HG03159 (cell line): Measurements from ENCODE around the gene ITPR3.
A peak's percentile ranks its signal among the peaks of the same experiment; 100 is the strongest.

ENCODE experiments used
- ATAC-seq: cut with Tn5 transposase; IDR thresholded peaks from one replicate; pipeline ENCODE4 v1.9.1; 2021; ENCODE audit warnings: mild to moderate bottlenecking, moderate library complexity; ENCODE audit not compliant: unreplicated experiment

Gene ITPR3

DNA sequence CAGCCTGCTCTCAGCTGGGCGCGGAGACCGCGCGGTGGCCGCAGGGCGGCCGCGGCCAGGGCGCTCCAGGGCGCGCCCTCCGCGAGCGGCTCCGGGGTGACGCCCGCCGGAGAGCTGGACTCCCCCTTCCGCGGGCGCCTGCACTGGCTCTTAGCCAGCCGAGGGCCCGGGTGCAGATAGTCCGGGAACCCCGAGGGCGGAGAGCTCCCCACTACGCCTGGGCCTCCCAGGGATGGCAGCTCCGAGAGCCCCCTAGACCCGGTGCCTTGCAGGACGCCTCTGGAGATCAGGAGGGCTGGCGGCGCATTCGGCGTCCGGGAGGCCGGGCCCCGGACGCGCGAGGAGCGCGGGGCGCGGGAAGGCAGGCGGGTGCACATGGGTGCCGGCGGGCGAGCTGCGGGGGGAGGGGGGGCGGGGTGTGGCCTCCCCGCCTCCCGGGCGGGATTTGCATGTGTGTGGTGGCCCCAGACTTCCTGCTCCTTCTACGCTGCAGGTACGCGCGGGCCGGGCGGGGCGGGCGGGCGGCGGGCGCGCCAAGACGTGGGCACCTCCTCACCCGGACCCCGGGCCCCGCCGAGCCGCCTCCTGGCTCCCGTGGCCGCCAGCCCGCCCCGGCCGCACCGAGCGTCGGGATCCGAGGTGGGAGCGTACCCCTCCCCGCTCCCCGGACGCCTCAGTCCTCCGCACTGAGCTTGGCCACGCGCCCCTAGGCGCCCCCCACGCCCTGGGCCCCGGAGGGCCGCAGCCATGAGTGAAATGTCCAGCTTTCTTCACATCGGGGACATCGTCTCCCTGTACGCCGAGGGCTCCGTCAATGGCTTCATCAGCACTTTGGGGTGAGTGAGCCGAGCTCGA, at the start of gene ITPR3:
Gene ITPR3 (plus strand): TSS at position 467 of the 855 bp plus-strand sequence. CDS start 281 bp downstream, at position 748.
- ATAC-seq: peak; percentile 77

DNA sequence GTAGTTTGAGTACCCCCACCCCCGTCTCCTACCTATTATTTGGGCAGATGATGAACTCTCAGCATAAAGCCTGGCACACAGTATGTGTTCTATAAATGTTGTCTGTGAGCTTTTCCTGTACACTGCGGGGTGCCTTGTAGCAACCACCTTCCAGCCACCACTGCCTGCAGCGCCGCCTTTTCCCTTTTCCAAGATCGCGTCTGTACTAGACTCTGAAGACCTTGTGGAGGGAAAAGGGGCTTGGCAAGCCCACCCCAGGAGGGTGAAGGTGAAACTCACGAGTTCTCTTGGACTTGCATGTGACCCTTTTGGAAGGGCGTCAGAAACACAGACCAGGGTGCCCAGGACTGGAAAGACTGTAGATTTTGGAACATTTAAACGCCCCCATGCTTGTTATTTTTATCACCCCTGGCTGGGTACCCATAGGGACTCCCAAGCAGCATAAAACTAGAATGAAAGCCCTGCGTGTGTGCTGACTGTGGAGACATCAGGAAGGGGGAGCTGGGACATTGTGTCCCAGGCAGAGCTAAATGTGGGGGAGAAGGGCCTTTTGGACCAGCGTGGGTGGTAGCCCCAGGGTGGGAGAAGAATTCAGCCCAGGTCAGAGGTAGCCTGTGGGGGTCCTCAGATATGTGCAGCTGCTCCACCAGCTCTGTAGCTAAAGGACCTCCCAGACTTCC, 49.3 kb upstream of the ITPR3 start:
- no peak for ATAC-seq

DNA sequence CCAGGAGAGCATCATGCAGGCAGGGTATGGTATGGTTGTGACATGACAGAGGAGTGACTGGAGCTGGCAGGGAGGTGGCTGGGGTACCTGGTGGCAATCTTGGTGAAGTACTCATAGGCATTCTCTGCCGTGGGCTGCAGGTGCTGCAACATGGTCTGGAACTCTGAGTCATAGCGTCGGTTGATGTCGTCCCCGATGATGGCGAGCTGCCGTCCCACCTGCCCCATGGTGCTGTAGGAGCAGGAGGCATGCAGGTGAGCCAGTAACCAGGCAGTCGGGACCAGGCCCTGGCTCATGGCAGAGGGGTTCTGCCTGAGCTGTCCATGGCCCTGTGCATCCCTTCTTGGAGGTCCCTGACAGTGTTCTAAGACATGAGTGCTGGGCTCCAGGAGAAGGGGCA, 45.9 kb upstream of the ITPR3 start:
- ATAC-seq: no peak

DNA sequence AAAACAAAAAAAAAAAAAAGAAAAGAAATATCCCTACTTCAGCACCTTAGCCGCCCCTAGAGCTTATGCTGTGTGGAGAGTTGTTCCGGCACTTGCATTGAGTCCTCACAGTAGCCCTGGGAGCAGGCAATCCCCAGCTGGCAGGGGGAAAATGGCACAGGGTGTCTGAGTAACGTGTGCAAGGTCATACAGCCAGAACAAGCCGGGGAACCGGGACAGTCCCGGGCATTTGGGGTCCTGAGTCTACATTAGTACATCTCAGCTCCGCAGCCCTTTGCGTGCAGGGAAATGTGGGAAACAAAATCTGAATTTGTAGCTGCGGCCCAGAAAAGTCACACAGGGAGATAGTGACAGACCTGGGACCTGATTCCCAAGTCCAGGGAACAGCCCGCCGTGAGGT, 44.5 kb upstream of the ITPR3 start:
- ATAC-seq: no peak

DNA sequence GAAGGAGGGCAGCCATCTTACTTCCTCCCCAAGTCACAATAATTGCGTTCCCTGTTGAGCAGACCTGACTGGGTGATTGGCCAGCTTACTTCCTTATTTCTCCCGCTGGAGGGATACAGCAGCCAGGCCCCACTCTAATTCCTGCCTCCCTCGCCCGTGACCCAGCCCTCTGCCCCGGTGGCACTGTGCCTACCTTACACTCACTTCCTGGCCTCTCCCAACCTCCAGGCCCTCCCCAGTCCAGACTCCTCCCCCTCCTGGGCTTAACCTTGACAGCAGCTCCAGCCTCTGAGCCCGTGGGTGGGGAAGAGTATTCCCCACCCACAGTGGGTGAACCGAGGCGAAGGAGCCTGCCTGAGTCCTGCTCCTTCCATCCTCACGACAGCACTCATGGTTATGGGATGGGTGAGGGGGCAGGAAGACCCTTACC, 44.0 kb upstream of the ITPR3 start:
- ATAC-seq: no peak

DNA sequence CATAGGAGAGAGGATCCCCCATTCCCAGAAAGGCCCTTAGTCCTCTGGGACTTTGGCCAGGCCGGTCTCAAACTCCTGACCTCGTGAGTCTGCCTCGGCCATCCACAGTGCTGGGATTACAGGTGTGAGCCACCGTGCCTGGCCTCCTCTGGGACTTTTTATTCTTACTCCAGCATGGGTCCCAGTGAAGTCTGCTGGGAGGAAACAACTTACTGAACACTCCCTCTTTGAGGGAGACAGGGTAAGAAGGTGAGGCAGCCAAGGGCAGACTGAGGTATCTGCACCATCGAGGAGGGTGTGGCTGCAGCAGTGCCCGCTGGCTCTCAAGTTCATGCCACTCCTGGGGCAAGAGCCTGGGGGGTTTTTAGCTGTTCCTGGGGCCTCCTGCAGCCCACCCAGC, 43.4 kb upstream of the ITPR3 start:
- no peak for ATAC-seq

DNA sequence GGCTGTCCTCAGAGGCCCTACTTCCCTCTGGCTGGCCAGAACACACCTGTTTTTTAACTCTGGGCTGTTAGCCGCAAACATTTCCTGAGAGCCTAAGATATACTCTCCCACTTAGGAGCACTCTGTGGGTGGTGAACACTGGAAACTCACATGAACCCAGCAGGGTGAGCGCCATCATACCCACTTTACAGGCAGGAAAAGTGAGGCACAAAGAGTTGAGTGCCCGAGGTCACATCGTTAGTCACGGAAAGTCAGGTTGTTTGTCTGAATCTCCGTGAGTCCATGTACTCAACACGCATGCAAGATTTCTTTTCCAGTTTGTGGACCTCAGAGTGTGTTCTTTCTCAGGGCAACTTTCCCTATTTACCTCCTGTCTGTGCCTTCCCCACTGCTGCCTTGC, 43.0 kb upstream of the ITPR3 start:
- no peak for ATAC-seq

DNA sequence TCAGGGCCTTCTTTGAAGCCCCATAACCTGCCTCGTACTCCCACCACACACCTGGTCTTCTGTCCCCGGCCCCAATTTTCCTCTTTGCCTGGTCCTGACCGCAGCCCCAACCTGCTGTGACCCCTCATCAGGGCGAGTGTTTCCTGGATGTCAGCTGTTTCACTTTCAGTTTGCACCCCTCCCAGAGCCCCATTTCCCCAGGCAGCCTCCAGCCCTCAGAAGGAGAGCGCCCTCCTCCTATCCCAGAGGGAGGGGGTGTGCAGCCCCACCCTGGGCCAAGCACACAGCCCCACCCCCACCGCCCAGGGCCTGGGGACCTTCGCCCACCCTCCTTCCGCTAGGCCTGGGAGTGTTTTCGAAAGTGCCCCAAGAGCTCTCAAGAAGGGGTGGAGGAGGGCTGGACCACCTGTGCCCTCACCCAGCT, 42.5 kb upstream of the ITPR3 start:
- ATAC-seq: no peak

DNA sequence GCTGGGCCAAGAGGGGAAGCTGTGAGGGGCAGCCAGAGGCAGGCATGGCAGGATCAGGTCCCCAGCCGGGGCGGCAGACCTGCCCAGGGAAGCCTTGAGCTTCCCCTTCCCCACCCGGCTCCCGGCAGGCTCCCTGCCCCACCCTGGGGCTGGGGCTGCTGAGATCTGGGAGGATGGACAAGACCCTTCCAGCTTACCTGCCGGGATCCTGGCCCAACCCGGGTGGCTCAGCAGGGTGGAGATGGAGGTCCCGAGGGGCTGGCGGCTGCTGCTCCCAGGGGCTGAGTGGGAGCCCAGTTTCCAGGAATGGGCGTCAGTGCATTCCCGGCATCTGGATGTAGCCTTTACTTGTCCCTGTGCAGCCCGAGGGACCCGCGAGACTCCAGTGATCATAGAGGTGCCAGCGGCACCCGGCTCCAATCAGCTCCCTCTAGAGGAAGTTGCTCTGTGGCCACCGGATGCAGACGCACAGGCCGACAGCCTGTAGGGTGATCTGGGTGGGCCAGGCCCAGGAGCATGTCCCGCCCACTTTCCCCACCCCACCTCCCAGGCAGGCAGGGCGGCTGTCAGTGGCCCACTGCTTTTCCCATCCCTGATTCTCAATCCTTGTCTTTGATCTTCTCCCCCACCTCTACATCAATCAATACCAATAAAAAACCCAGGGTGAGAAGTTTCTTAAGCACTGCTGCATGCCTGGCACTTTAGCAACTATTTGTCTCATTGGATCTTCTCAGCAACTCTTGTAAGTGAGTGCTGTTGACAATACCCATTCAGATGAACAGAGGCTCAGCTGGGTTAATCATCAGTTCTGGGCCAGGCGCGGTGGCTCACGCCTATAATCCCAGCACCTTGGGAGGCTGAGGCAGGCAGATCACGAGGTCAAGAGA, 41.1 kb upstream of the ITPR3 start, which contains the start of gene BAK1:
Gene BAK1 (minus strand): TSS at position 449 of the 887 bp plus-strand sequence. CDS start 2,672 bp downstream, outside the sequence.
- peak; percentile 81 for ATAC-seq

DNA sequence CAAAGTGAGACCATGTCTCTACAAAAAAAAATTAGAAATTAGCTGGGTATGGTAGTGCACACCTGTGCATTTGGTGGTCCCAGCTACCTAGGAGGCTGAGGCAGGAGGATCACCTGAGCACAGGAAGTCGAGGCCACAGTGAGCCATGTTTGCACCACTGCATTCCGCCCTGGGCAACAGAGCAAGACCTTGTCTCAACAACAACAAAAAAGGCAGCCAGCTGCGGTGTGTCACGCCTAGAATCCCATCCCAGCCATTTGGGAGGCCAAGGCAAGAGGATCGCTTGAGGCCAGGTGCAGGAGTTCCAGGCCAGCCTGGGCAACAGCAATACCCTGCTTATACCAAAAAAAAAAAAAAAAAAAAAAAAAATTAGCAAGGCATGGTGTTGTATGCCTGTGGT, 39.9 kb upstream of the ITPR3 start:
- ATAC-seq: no peak

DNA sequence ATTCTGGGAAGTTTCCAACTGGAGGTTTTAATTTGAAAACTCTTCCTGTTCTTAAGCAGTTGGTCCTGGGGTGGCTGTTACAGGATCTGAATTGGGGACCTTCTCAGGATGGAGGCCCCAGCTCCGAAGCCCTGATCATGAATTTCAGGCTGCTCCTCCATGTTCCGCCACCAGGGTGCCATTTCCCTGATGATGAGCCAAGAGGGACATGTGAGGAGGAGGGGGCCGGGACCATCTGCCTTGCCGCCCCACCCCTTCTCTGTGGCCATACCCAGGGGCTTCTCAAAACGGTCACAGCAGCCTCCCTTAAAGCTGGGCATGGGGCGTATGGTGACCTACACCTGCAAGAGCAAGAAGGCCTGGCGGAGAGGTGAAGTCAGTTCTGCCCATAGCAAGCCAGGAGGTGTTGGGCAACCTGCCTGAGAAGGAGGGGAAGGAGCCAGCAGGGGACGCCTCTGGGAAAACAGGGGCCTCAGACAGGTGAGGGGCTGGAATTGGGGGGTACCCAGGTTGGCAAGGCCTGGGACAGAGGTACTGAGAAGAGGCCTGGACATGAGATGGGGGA, 37.4 kb upstream of the ITPR3 start:
- ATAC-seq: no peak

DNA sequence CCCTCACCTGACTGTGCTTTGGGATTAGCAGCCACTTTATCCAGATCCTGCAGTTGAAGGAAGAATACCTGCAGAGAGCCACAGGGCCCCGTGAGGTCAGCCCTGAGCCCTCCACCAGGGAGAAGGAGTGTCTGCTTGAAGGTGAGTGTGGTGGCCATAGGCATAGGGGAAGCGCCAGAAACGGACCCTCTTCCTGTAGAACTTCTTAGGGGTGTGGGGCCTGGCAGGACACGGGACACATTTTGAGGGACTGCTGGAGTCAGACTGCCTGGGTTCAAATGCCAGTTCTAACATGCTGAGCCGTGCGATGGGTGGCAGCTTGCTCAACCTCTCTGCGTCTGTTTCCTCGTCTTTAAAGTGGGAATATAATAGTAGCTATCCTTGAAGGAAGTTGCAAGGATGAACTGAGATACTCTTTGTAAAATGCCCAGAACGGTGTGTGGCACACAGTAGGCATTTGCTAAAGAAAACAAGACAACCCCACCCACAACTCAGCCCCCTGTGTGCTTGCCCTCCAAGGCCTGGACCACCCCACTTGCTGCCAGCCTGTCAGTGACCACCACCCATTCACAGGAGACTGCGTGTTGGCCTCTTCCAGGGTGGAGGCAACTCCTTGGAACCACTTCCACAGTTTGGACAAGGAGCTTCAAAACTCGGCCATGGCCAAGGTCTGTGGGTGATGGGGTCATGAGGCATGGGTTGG, 36.3 kb upstream of the ITPR3 start:
- no peak for ATAC-seq

DNA sequence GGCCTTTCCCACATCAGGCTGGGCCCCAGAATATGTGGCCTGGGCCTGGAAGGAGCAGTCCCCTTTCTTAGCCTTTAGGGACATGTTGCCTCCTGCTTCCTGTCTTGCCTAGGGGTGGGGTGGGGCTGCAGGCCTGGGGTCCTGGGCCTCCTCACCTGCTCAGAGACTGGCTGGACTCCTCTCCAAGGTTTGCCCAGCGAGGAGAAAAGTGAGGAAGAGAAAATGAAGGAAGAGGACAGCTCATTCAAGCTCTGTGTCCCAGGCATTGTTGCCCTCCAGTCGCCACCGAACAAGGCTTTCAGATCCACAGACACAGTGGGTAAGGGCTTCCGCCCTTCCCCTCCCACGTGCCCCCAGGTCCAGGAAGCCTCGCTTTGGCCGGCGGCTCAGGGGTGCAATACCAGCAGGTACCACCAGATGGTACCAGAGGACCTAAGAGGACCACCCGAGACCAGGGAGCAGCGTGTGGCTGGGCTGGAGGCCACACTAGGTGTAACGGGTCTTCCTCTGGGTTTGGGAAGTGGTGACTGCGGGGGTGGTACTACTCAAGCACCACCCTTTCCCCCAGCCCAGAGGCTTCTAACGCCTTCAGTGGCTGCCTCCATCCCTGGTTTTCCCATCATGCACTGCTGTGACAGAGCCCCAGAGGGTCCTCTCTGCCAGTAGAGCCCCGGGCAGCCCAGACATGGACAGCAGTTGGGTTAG, 35.6 kb upstream of the ITPR3 start:
- no peak for ATAC-seq

DNA sequence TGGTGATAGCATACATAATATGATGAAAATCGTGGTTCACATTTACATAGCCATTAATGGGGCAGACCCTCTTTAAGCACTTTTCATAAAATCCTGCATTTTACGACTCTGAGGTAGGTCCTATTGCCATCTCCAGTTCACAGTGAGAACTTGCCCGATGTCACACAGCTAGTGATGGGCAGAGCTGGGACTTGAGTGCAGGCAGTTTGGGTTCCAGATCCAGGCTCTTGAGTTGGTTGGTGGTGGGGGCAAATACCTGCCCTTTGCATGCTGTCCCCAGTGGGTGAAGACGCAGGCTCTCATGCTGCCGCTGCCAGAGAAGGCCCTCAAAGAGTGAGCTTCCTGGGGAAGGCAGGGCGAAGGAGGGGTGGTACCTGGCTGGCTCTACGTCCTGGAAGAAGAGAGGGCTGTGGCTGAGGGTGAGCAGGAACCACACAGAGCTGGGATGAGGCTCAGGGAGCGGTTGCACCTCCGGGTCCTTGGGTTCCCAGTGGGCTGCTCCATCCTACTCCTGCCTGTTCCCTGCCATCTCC, 34.9 kb upstream of the ITPR3 start:
- no peak for ATAC-seq

DNA sequence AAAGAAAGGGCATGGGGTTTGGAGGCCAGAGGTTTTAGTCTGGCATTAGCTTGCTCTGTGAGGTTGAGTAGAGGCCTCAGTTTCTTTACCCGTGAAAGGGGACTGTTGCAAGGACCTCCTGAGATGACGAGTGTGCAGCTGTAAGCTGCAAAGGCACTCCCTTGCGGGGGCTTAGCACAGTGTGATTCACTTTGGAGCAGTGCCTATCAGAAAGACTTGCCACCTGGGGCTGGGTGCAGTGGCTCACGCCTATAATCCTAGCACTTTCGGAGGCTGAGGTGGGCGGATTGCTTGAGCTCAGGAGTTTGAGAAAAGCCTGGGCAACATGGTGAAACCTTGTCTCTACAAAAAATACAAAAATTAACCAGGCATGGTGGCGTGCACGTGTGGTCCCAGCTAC, 33.6 kb upstream of the ITPR3 start:
- no peak for ATAC-seq

DNA sequence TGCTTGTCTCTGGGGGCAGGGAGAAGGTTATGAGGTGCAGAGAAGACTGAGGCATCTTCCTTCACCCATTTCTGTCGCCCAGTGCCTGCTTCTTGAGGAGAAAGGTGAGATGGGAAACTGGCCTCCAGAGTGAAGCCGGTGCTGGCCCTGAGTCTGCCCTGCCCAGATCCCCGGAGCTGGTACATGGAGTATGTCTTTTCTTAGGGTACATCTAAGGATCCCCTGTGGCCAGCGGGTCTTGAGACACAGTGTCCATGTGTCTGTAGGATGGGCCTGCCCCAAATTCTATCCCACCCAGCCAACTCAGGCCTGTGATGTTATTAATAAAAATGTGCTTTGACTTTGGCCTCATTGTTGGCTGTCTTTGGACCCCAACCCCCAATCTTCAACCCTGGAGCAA, 32.2 kb upstream of the ITPR3 start:
- ATAC-seq: no peak

DNA sequence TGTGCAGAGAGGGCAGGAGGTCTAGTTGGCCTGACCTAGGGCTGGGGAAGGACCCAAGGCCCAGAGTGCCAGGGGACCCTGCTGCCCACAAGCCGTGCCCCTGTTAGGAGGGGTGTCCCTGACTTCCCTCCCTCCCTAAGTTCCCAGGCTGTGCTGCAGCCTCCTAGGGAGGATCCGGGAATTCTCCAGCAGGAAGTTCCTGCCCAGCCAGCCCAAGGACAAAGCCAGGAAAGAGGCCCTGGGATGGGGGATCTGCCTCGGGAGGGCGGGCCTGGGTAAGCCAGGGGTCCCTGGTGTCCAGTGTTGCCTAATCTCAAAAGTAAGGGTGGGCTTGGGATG, 31.8 kb upstream of the ITPR3 start:
- ATAC-seq: no peak

DNA sequence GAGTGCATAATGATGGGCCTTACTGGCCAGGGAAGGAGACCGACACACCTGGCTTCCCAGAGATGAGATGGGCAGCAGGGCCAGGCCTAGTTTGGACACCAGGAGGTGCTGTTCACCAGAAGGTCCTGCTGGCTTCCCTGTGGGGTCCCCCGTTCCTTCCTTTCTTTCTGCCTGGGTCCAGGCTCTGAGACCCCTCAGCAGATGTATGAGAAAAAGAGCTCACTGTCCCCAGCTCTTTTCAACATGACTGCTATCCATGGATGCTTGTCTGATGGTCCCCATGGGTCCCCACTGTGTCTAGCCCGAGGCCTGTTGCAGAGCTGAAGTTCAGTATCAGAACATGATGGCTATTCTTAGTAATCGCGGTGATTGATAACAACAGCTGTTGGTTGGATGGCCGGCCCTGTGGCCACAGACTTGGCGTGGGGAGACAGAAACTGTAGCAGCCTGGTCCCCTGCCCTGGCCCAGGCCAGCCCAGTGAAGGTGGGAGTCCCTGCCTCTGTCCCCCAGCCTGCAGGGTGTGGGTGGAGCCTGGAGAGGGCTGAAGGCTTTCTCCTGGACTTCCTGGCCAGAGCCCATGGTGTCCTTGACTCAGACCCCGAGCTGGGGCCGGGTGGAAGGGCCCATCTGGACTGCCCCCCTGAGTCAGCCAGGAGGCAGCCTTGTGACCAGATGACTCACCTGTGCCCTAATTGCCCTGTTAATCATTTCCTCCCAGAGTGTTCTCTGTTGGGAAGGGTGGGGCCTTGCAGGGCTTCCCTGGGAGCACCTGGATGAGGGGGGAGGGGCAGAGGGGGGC, 31.2 kb upstream of the ITPR3 start:
- ATAC-seq: no peak
